HUES64 (cell line): ENCODE results near the gene YIF1A.

ENCODE experiments used
- H3K27ac ChIP-seq: 2 replicates; pipeline ENCODE4 v1.7.0; 2013; ENCODE audit warnings: low read depth, low read length, inconsistent platforms
- H3K27me3 ChIP-seq: 2 replicates; pipeline ENCODE4 v1.6.1; 2013; ENCODE audit warnings: mild to moderate bottlenecking, low read length; ENCODE audit not compliant: insufficient read depth
- H3K36me3 ChIP-seq: 2 replicates; pipeline ENCODE4 v1.6.1; 2013; ENCODE audit warnings: mild to moderate bottlenecking, low read length; ENCODE audit not compliant: insufficient read depth
- H3K4me1 ChIP-seq: 2 replicates; pipeline ENCODE4 v1.6.1; 2013; ENCODE audit warnings: mild to moderate bottlenecking, low read length, moderate library complexity; ENCODE audit not compliant: insufficient read depth
- H3K4me3 ChIP-seq: 2 replicates; pipeline ENCODE4 v1.5.1; 2013; ENCODE audit warnings: mild to moderate bottlenecking, low read length, moderate library complexity
- H3K9ac ChIP-seq: 2 replicates; pipeline ENCODE4 v1.6.1; 2013; ENCODE audit warnings: mild to moderate bottlenecking, low read depth, low read length
- H3K9me3 ChIP-seq: 2 replicates; pipeline ENCODE4 v1.6.1; 2013; ENCODE audit warnings: low read depth, low read length; ENCODE audit not compliant: insufficient read depth
- WGBS: fragments of 150-250, 120-280 bp; methylation state at CpG from one replicate; pipeline ENCODE4 v1.1.7; 2013; ENCODE audit warnings: missing lambda C conversion rate; 5-methylcytosine and 5-hydroxymethylcytosine counted together

The YIF1A gene

GRCh38 chr11:66289548-66290329 is 796 bp upstream of the YIF1A start:
- H3K4me1 ChIP-seq, result peaks cover 5% of the 10 kb centered on the region; the same call in 1 of the 2 replicates
- peak overlapping the region; percentile 83; the same call in 1 of the 2 replicates for H3K27ac ChIP-seq
- peak overlapping the region; percentile 52; the same call in 1 of the 2 replicates for H3K9ac ChIP-seq
- WGBS, result 13% methylated on average over 36 of the region's 36 CpGs
- no peaks in the 10 kb centered on the region for H3K9me3 ChIP-seq
- H3K4me3 ChIP-seq, result peak overlapping the region; percentile 69
- H3K36me3 ChIP-seq, result peaks cover 11% of the 10 kb centered on the region; the same call in 1 of the 2 replicates
- peaks cover 37% of the 10 kb centered on the region for H3K27me3 ChIP-seq

- Histone ChIP-seq H3K9me3 (no peaks in the 10 kb centered on the region), H3K36me3 (peaks cover 15% of the 10 kb centered on the region), H3K27me3 (peaks cover 34% of the 10 kb centered on the region), H3K4me3 (peak overlapping the region; percentile 69), H3K4me1 (peaks cover 5% of the 10 kb centered on the region; the same call in 1 of the 2 replicates), H3K27ac (peak overlapping the region; percentile 72; the same call in 1 of the 2 replicates), H3K9ac (peak overlapping the region; percentile 76)
- 57% methylated on average over 20 of the region's 20 CpGs for WGBS
These were observed 863 bp downstream of the YIF1A start for GRCh38 chr11:66287889-66288670.

DNA sequence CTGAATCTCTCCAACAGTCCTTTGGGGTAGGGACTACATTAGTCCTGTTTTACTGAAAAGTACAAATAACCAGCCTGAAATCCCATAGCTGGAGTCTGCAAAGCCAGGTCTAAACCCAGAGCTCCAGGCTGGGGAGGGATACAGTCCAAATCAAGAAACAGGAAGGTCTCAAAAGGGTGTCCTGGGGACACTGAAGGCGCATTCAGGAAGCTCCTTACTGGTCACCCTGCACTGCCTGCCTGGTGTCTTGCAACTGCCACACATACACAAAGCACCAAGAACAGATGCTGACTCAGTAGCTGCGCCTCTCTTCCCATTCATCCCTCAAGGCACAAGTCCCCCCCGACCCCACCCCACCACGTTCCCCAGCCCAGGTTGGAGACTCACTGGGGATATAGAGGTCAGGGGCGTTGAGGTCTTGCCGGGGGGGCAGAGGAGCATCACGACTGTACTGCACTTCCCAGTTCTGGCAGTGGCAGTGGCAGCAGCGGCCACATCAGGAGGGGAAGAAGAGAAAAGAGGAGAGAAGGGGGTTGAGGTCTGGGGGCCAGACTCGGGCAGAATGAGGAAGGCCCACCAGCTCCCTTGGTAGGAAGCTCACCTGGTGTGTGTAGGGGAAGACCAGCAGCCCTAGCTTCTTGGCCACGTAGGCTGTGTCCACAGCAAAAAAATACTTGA is 1.6 kb downstream of the YIF1A start:
- Histone ChIP-seq H3K4me3 (peak overlapping the region; percentile 69; the same call in 1 of the 2 replicates), H3K9me3 (no peaks in the 10 kb centered on the region), H3K27ac (no peak overlapping the region), H3K36me3 (peaks cover 15% of the 10 kb centered on the region), H3K27me3 (peaks cover 27% of the 10 kb centered on the region), H3K9ac (no peak overlapping the region), H3K4me1 (peaks cover 9% of the 10 kb centered on the region; the same call in 1 of the 2 replicates)
- WGBS, result 92% methylated on average over 10 of the region's 10 CpGs

DNA sequence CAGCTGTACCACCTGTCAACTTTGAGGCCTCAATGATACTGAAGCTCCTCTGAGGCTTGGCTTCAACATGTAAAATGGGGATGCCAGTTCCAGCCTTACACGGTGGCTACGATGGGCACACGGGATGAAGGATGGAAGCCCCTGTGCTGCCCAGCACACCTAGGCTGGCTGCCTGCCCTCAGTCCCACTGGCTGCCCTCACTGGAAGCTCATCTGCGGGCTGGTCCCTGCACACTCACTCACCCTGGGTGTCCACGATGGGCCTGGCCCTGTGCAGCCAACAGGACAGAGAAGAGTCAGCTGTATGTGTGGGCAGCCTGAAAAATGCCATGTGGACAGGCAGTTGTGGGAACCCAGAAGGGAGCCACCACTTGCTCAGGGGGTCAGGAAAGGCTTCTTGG is 2.2 kb downstream of the YIF1A start:
- no peak overlapping the region for H3K4me3 ChIP-seq
- H3K4me1 ChIP-seq, result peaks cover 12% of the 10 kb centered on the region
- H3K27ac ChIP-seq, result no peak overlapping the region
- H3K27me3 ChIP-seq, result peaks cover 20% of the 10 kb centered on the region
- 88% methylated on average over 5 of the region's 5 CpGs for WGBS
- no peak overlapping the region for H3K9ac ChIP-seq
- peaks cover 15% of the 10 kb centered on the region for H3K36me3 ChIP-seq
- no peaks in the 10 kb centered on the region for H3K9me3 ChIP-seq

- peaks cover 14% of the 10 kb centered on the region for H3K4me1 ChIP-seq
- no peak overlapping the region for H3K27ac ChIP-seq
- H3K9me3 ChIP-seq, result no peaks in the 10 kb centered on the region
- H3K36me3 ChIP-seq, result peaks cover 15% of the 10 kb centered on the region
- no peak overlapping the region for H3K9ac ChIP-seq
- H3K4me3 ChIP-seq, result no peak overlapping the region
- H3K27me3 ChIP-seq, result peaks cover 8% of the 10 kb centered on the region
- 93% methylated on average over 13 of the region's 13 CpGs for WGBS
These were observed 3.5 kb downstream of the YIF1A start for GRCh38 chr11:66285250-66285947.

DNA sequence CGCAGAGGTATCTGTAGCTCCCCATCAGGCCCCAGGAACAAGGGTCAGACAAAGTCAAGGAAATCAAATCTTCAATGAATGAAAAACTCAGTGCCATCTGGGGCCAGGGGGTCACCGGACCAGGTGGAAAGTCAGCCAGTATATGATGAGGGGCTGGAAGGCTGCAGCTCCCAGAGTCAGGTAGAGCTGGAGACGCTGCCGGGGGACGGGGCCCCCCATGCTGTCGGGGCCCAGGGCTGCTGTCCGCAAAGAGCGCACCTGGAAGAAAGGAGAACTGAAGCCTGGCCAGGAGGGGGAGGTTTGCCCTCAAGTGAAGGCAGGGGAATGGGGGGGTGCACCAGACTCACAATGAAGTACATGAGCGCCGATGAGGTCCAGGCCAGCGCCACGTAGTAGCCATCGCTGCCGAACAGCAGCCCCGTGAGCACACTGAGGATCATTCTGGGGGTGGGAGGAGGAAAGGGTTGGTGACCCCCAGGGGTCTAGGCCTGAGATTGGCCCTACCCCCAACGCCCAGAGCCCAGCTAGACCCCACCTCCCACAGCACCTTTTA is 4.3 kb downstream of the YIF1A start:
- H3K4me3 ChIP-seq, result no peak overlapping the region
- H3K27me3 ChIP-seq, result peaks cover under 1% of the 10 kb centered on the region; the same call in 1 of the 2 replicates
- H3K9ac ChIP-seq, result no peak overlapping the region
- H3K36me3 ChIP-seq, result peaks cover 15% of the 10 kb centered on the region
- 95% methylated on average over 16 of the region's 16 CpGs for WGBS
- H3K4me1 ChIP-seq, result peaks cover 10% of the 10 kb centered on the region
- no peak overlapping the region for H3K27ac ChIP-seq
- H3K9me3 ChIP-seq, result no peaks in the 10 kb centered on the region

DNA sequence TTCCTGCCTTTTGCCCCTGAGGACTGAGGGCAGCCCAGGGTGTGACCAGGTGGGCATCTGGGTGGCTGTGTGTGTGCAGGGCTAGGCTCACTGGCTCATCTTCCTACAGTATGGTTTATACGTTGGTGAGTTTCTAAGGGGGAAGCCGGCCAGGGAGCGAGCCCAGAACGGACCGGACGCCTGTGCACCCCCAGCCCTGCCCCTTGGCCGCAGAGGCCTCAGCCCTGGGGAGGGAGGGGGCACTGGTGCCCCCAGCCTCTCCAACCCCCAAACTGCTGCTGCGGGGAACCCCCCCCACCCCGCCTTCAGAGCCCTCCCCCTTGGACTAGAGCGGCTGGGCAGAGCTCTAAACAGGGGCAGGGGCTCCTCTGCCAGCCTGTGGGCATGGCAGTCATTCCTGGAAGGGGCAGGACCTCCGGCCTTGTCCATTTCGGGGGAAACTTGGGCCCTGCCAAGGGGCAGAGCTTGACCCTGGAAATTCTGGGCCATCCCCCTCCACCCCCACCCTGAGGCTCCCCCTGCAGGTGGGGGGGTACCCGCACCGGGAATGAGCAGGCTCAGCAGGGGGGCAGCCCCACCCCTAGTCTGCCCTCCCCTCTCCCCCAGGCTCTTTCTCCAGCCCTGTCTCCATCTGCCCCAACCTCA is 5.4 kb downstream of the YIF1A start:
- 90% methylated on average over 14 of the region's 14 CpGs for WGBS
- Histone ChIP-seq H3K4me3 (no peak overlapping the region), H3K9me3 (no peaks in the 10 kb centered on the region), H3K27ac (no peak overlapping the region), H3K4me1 (peaks cover 10% of the 10 kb centered on the region), H3K36me3 (peaks cover 15% of the 10 kb centered on the region), H3K9ac (no peak overlapping the region), H3K27me3 (no peaks in the 10 kb centered on the region)

GRCh38 chr11:66282468-66283455 is 6.2 kb downstream of the YIF1A start:
- Histone ChIP-seq H3K27ac (no peak overlapping the region; the same call in 1 of the 2 replicates), H3K36me3 (peaks cover 15% of the 10 kb centered on the region)
- WGBS, result 13% methylated on average over 34 of the region's 35 CpGs

GRCh38 chr11:66281776-66282467 is 7.0 kb downstream of the YIF1A start:
- WGBS, result 43% methylated on average over 12 of the region's 20 CpGs
- H3K9ac ChIP-seq, result no peak overlapping the region

More at GRCh38 chr11:66282468-66283455, 6.2 kb downstream of the YIF1A start:
- H3K9ac ChIP-seq, result no peak overlapping the region
- H3K4me1 ChIP-seq, result peaks cover 10% of the 10 kb centered on the region
- no peak overlapping the region for H3K4me3 ChIP-seq
- no peaks in the 10 kb centered on the region for H3K27me3 ChIP-seq
- H3K9me3 ChIP-seq, result no peaks in the 10 kb centered on the region

More at GRCh38 chr11:66281776-66282467, 7.0 kb downstream of the YIF1A start:
- Histone ChIP-seq H3K4me1 (peaks cover 10% of the 10 kb centered on the region), H3K9me3 (no peaks in the 10 kb centered on the region), H3K4me3 (no peak overlapping the region), H3K36me3 (peaks cover 15% of the 10 kb centered on the region), H3K27me3 (no peaks in the 10 kb centered on the region), H3K27ac (no peak overlapping the region)
